GM12878 (cell line): ENCODE results near the gene MPZL1. TPM values are rescaled to one million over a fixed set of nuclear protein-coding genes. Genes with fewer than 3 reads are reported as not detected.

ENCODE experiments used
- ATF2 ChIP-seq: IDR thresholded peaks from 2 replicates; pipeline ENCODE4 v1.6.1; 2012; ENCODE audit warnings: low read length, inconsistent platforms
- BCL11A ChIP-seq: IDR thresholded peaks from 2 replicates; pipeline ENCODE4 v1.6.1; 2011; ENCODE audit warnings: low read depth, low read length
- BRCA1 ChIP-seq: IDR thresholded peaks from 2 replicates; pipeline ENCODE4 v1.6.1; 2011; ENCODE audit warnings: low read depth, low read length, improper control_type of control experiment
- CEBPB ChIP-seq, 2 experiments: fragments of 150-350 bp in 1 of 2; IDR thresholded peaks; 2 replicates each; pipeline ENCODE4 v1.6.1; 2012 to 2014; ENCODE audit warnings: low read depth in 2 of 2, low read length in 2 of 2, borderline replicate concordance in 1 of 2, inconsistent platforms in 1 of 2
- CREM ChIP-seq: IDR thresholded peaks from 2 replicates; pipeline ENCODE4 v1.6.1; 2014; ENCODE audit warnings: antibody characterized with exemption, low read depth
- FOS ChIP-seq: IDR thresholded peaks from 3 replicates; pipeline ENCODE4 v1.6.1; 2011; ENCODE audit warnings: borderline replicate concordance; ENCODE audit not compliant: insufficient read length; ENCODE audit errors: extremely low read depth
- NFIC ChIP-seq: IDR thresholded peaks from 2 replicates; pipeline ENCODE4 v1.6.1; 2012; ENCODE audit warnings: low read depth, mild to moderate bottlenecking, inconsistent platforms, low read length, moderate library complexity
- RAD51 ChIP-seq: fragments of 450-650 bp; IDR thresholded peaks from 2 replicates; pipeline ENCODE4 v1.6.1; 2016; ENCODE audit warnings: moderate library complexity, mild to moderate bottlenecking, inconsistent platforms
- RCOR1 ChIP-seq: conservative IDR thresholded peaks from 2 replicates; pipeline ENCODE4 v1.6.1; 2012; ENCODE audit warnings: low read depth, low read length, improper control_type of control experiment
- SMC3 ChIP-seq: IDR thresholded peaks from 2 replicates; pipeline ENCODE4 v1.6.1; 2011; ENCODE audit warnings: low read length, improper control_type of control experiment, borderline replicate concordance
- SREBF2 ChIP-seq: IDR thresholded peaks from 2 replicates; pipeline ENCODE4 v1.6.1; 2012; ENCODE audit warnings: mild to moderate bottlenecking, low read length
- TCF7 ChIP-seq: IDR thresholded peaks from 2 replicates; pipeline ENCODE4 v1.6.1; 2014; ENCODE audit warnings: antibody characterized with exemption, borderline replicate concordance
- YBX1 ChIP-seq: fragments of 450-650 bp; IDR thresholded peaks from 2 replicates; pipeline ENCODE4 v1.6.1; 2016; ENCODE audit warnings: antibody characterized with exemption
- polyA plus RNA-seq, 11 experiments: library from polyadenylated mRNA; depleted of rRNA in 4 of 11; unstranded in 6 of 11; stranded (reverse) in 5 of 11; fragments of >200 nt; fragmentation: Nextera tagmentation in 4 of 11; fragmentation: Illumina TruSeq in 1 of 11; extraction: Ambion mirVana in 4 of 11; extraction: Trizol in 1 of 11; gene quantifications; 1 replicate in 1 of 11; 2 replicates in 10 of 11; pipeline versions ENCODE4 v1.2.1 to v1.2.3, GENCODE V29; 2011 to 2016; ENCODE audit warnings: inconsistent platforms in 2 of 11, missing spikeins in 2 of 11, low read depth in 1 of 11
- total RNA-seq, 4 experiments: library from RNA; depleted of rRNA in 3 of 4; stranded (reverse); fragments of >200 nt in 3 of 4; fragmentation: Illumina TruSeq in 1 of 4; extraction: Trizol in 1 of 4; gene quantifications; 2 replicates each; pipeline versions ENCODE4 v1.2.1 to v1.2.3, GENCODE V29; 2013 to 2021
- TF ChIP-seq, protein P1 (sequence below): fragments of 450-650 bp; IDR thresholded peaks from 2 replicates; pipeline ENCODE4 v1.6.1; 2018; ENCODE audit warnings: borderline replicate concordance, mild to moderate bottlenecking; ENCODE audit not compliant: partially characterized antibody
- TF ChIP-seq, protein P2 (sequence below): fragments of 450-650 bp; IDR thresholded peaks from 2 replicates; pipeline ENCODE4 v1.6.1; 2014; ENCODE audit warnings: mild to moderate bottlenecking
- TF ChIP-seq, protein P3 (sequence below): fragments of 450-650 bp; IDR thresholded peaks from 2 replicates; pipeline ENCODE4 v1.6.1; 2016; ENCODE audit warnings: mild to moderate bottlenecking
- TF ChIP-seq, protein P4 (sequence below): fragments of 450-650 bp; IDR thresholded peaks from 2 replicates; pipeline ENCODE4 v1.6.1; 2017; ENCODE audit warnings: mild to moderate bottlenecking

MPZL1 gene
- total and polyA plus RNA-seq, 10 of the 15 experiments (the other 5 are each of a cell fraction or from before 2014, with no cell fraction given): 9.8 to 60.9 (median 45.9) TPM

- TF ChIP-seq, protein P1, sequence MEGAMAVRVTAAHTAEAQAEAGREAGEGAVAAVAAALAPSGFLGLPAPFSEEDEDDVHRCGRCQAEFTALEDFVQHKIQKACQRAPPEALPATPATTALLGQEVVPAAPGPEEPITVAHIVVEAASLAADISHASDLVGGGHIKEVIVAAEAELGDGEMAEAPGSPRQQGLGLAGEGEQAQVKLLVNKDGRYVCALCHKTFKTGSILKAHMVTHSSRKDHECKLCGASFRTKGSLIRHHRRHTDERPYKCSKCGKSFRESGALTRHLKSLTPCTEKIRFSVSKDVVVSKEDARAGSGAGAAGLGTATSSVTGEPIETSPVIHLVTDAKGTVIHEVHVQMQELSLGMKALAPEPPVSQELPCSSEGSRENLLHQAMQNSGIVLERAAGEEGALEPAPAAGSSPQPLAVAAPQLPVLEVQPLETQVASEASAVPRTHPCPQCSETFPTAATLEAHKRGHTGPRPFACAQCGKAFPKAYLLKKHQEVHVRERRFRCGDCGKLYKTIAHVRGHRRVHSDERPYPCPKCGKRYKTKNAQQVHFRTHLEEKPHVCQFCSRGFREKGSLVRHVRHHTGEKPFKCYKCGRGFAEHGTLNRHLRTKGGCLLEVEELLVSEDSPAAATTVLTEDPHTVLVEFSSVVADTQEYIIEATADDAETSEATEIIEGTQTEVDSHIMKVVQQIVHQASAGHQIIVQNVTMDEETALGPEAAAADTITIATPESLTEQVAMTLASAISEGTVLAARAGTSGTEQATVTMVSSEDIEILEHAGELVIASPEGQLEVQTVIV: no peak
- TF ChIP-seq FOS: no peak
- no peak for TF ChIP-seq CREM
- no peak for TF ChIP-seq YBX1
- TF ChIP-seq CEBPB (IDR thresholded peaks at IDR 0.05; ENCODE audit: borderline replicate concordance in 1 of 2, low read depth in 2 of 2, low read length in 2 of 2): no peak
- TF ChIP-seq BCL11A: no peak
- TF ChIP-seq, protein P2, sequence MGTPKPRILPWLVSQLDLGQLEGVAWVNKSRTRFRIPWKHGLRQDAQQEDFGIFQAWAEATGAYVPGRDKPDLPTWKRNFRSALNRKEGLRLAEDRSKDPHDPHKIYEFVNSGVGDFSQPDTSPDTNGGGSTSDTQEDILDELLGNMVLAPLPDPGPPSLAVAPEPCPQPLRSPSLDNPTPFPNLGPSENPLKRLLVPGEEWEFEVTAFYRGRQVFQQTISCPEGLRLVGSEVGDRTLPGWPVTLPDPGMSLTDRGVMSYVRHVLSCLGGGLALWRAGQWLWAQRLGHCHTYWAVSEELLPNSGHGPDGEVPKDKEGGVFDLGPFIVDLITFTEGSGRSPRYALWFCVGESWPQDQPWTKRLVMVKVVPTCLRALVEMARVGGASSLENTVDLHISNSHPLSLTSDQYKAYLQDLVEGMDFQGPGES: no peak
- no peak for TF ChIP-seq RCOR1
- TF ChIP-seq TCF7: no peak
- TF ChIP-seq BRCA1: no peak
- TF ChIP-seq ATF2: peak; percentile 17; the same call in 1 of the 2 replicates
- TF ChIP-seq, protein P3, sequence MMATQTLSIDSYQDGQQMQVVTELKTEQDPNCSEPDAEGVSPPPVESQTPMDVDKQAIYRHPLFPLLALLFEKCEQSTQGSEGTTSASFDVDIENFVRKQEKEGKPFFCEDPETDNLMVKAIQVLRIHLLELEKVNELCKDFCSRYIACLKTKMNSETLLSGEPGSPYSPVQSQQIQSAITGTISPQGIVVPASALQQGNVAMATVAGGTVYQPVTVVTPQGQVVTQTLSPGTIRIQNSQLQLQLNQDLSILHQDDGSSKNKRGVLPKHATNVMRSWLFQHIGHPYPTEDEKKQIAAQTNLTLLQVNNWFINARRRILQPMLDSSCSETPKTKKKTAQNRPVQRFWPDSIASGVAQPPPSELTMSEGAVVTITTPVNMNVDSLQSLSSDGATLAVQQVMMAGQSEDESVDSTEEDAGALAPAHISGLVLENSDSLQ: peak; percentile 84
- no peak for TF ChIP-seq SREBF2
- TF ChIP-seq, protein P4, sequence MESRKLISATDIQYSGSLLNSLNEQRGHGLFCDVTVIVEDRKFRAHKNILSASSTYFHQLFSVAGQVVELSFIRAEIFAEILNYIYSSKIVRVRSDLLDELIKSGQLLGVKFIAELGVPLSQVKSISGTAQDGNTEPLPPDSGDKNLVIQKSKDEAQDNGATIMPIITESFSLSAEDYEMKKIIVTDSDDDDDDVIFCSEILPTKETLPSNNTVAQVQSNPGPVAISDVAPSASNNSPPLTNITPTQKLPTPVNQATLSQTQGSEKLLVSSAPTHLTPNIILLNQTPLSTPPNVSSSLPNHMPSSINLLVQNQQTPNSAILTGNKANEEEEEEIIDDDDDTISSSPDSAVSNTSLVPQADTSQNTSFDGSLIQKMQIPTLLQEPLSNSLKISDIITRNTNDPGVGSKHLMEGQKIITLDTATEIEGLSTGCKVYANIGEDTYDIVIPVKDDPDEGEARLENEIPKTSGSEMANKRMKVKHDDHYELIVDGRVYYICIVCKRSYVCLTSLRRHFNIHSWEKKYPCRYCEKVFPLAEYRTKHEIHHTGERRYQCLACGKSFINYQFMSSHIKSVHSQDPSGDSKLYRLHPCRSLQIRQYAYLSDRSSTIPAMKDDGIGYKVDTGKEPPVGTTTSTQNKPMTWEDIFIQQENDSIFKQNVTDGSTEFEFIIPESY: no peak
- TF ChIP-seq NFIC: no peak
- TF ChIP-seq SMC3: no peak
- no peak for TF ChIP-seq RAD51
Observed at GRCh38 chr1:167706931-167707877, 14.6 kb upstream of the MPZL1 start (continued).
